ENCODE measurements around the gene MPP3.
"Not testable (repeated sequence)": the region's sequence is repeated elsewhere in the genome, so short reads cannot be mapped to it uniquely, and the experiment has no call there.

MPP3 gene

GRCh38 chr17:43873815-43874214 lies 40.9 kb upstream of the MPP3 start:
- Histone ChIP-seq H2BK15ac (ENCODE audit: low read length) (no peak overlapping the region), H3K18ac (ENCODE audit: low read length) (no peak overlapping the region), H2AK5ac (ENCODE audit: low read depth, low read length) (no peak overlapping the region), H3K9ac (ENCODE audit: low read depth, low read length, poor library complexity) (no peak overlapping the region), H3K4me3 (ENCODE audit: low read length in 2 of 2) (no peak overlapping the region), H2BK5ac (ENCODE audit: low read length) (no peak overlapping the region), H3K79me1 (ENCODE audit: low read depth, low read length) (no peaks in the 10 kb centered on the region), H4K8ac (ENCODE audit: low read depth, low read length) (no peak overlapping the region), H4K91ac (ENCODE audit: low read depth, low read length, poor library complexity) (no peak overlapping the region), H3K36me3 (replicated peaks in 1 of 2; ENCODE audit: control insufficient read depth in 2 of 2, insufficient read depth in 2 of 2, low read length in 2 of 2) (peaks cover 0 to 5% of the 10 kb centered on the region in 2 donors), H3K27ac (replicated peaks; ENCODE audit: low read length) (no peak overlapping the region), H2BK12ac (ENCODE audit: low read length) (no peak overlapping the region), H3K9me3 (replicated peaks in 1 of 2; ENCODE audit: control insufficient read depth in 2 of 2, insufficient read depth in 1 of 2, low read depth in 1 of 2, low read length in 2 of 2) (no peaks in the 10 kb centered on the region), H2BK120ac (ENCODE audit: low read depth, low read length) (no peak overlapping the region), H3K4me1 (ENCODE audit: control insufficient read depth in 2 of 2, insufficient read depth in 1 of 2, low read depth in 1 of 2, low read length in 2 of 2) (peaks cover 2 to 6% of the 10 kb centered on the region in 2 donors), H3K14ac (ENCODE audit: low read length) (no peak overlapping the region), H3K4me2 (ENCODE audit: insufficient read depth, low read length, poor library complexity, severe bottlenecking) (no peak overlapping the region), H3K4ac (ENCODE audit: low read length) (no peak overlapping the region), H3K23ac (ENCODE audit: low read depth, low read length, poor library complexity) (no peak overlapping the region), H3K27me3 (ENCODE audit: control insufficient read depth in 3 of 3, insufficient read depth in 3 of 3, low read depth in 1 of 3, low read length in 3 of 3) (peaks cover 0 to 3% (median 0%) of the 10 kb centered on the region in 3 experiments), H2AFZ (ENCODE audit: low read length) (no peak overlapping the region)
- no peak for DNase-seq (ENCODE audit: low spot score)
- WGBS, 2 donors (ENCODE audit: extremely low coverage in 2 of 2, insufficient read length in 2 of 2, insufficient replicate concordance in 1 of 2): no CpG with 5 or more reads among the region's 6 CpGs

DNA sequence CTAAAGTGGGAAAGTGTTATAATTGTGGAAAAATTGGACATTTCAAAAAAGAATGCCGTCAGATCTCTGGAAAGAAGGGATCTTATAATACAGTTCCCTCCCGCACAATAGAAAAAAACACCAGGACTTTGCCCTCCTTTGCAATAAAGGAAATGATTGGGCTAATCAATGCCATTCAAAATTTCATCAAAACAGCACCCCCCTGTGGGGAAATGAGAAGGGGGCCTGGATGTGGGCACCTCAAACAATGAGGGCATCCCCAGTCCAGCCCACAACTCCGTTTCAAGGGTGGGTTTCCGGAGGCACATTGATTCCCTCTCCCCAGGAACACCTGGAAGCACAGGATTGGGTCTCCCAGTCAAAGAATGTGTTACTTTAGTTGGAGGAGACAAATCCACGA lies 40.1 kb upstream of the MPP3 start:
- no CpG with 5 or more reads among the region's 5 CpGs for WGBS, 2 donors (ENCODE audit: extremely low coverage in 2 of 2, insufficient read length in 2 of 2, insufficient replicate concordance in 1 of 2)
- Histone ChIP-seq H2BK15ac (ENCODE audit: low read length) (no peak overlapping the region), H2AK5ac (ENCODE audit: low read depth, low read length) (no peak overlapping the region), H3K79me1 (ENCODE audit: low read depth, low read length) (no peaks in the 10 kb centered on the region), H3K4ac (ENCODE audit: low read length) (no peak overlapping the region), H3K9ac (ENCODE audit: low read depth, low read length, poor library complexity) (no peak overlapping the region), H3K27ac (replicated peaks; ENCODE audit: low read length) (no peak overlapping the region), H4K91ac (ENCODE audit: low read depth, low read length, poor library complexity) (no peak overlapping the region), H3K18ac (ENCODE audit: low read length) (no peak overlapping the region), H2BK12ac (ENCODE audit: low read length) (no peak overlapping the region), H4K8ac (ENCODE audit: low read depth, low read length) (no peak overlapping the region), H3K23ac (ENCODE audit: low read depth, low read length, poor library complexity) (no peak overlapping the region), H3K4me3 (ENCODE audit: low read length in 2 of 2) (no peak overlapping the region), H3K9me3 (replicated peaks in 1 of 2; ENCODE audit: control insufficient read depth in 2 of 2, insufficient read depth in 1 of 2, low read depth in 1 of 2, low read length in 2 of 2) (peaks cover 2% of the 10 kb centered on the region in 2 donors), H2AFZ (ENCODE audit: low read length) (no peak overlapping the region), H3K4me2 (ENCODE audit: insufficient read depth, low read length, poor library complexity, severe bottlenecking) (no peak overlapping the region), H3K36me3 (replicated peaks in 1 of 2; ENCODE audit: control insufficient read depth in 2 of 2, insufficient read depth in 2 of 2, low read length in 2 of 2) (peaks cover 0 to 3% of the 10 kb centered on the region in 2 donors), H3K14ac (ENCODE audit: low read length) (no peak overlapping the region), H2BK120ac (ENCODE audit: low read depth, low read length) (no peak overlapping the region), H3K27me3 (ENCODE audit: control insufficient read depth in 3 of 3, insufficient read depth in 3 of 3, low read depth in 1 of 3, low read length in 3 of 3) (peaks cover 0 to 3% (median 0%) of the 10 kb centered on the region in 3 experiments), H3K4me1 (ENCODE audit: control insufficient read depth in 2 of 2, insufficient read depth in 1 of 2, low read depth in 1 of 2, low read length in 2 of 2) (peaks cover 0 to 4% of the 10 kb centered on the region in 2 donors), H2BK5ac (ENCODE audit: low read length) (no peak overlapping the region)
- DNase-seq (ENCODE audit: low spot score): no peak

GRCh38 chr17:43871946-43872690 lies 39.2 kb upstream of the MPP3 start:
- H3K9ac ChIP-seq (ENCODE audit: low read depth, low read length, poor library complexity): no peak overlapping the region
- H3K4ac ChIP-seq (ENCODE audit: low read length): no peak overlapping the region
- DNase-seq (ENCODE audit: low spot score): no peak
- no peak overlapping the region for H3K27ac ChIP-seq (replicated peaks; ENCODE audit: low read length)
- H3K27me3 ChIP-seq (ENCODE audit: control insufficient read depth in 3 of 3, insufficient read depth in 3 of 3, low read depth in 1 of 3, low read length in 3 of 3): peaks cover 0 to 3% (median 0%) of the 10 kb centered on the region in 3 experiments
- H2BK15ac ChIP-seq (ENCODE audit: low read length): no peak overlapping the region
- H3K14ac ChIP-seq (ENCODE audit: low read length): no peak overlapping the region
- peak overlapping the region; percentile 25 for H2AFZ ChIP-seq (ENCODE audit: low read length)
- WGBS, 2 donors (ENCODE audit: extremely low coverage in 2 of 2, insufficient read length in 2 of 2, insufficient replicate concordance in 1 of 2): no CpG with 5 or more reads among the region's 14 CpGs
- H3K4me2 ChIP-seq (ENCODE audit: insufficient read depth, low read length, poor library complexity, severe bottlenecking): no peak overlapping the region
- H2BK12ac ChIP-seq (ENCODE audit: low read length): no peak overlapping the region
- H3K4me1 ChIP-seq (ENCODE audit: control insufficient read depth in 2 of 2, insufficient read depth in 1 of 2, low read depth in 1 of 2, low read length in 2 of 2): peaks cover 0 to 4% of the 10 kb centered on the region in 2 donors
- H3K23ac ChIP-seq (ENCODE audit: low read depth, low read length, poor library complexity): no peak overlapping the region
- peaks cover 0 to 3% of the 10 kb centered on the region in 2 donors for H3K36me3 ChIP-seq (replicated peaks in 1 of 2; ENCODE audit: control insufficient read depth in 2 of 2, insufficient read depth in 2 of 2, low read length in 2 of 2)
- no peak overlapping the region for H3K18ac ChIP-seq (ENCODE audit: low read length)
- H3K9me3 ChIP-seq (replicated peaks in 1 of 2; ENCODE audit: control insufficient read depth in 2 of 2, insufficient read depth in 1 of 2, low read depth in 1 of 2, low read length in 2 of 2): peaks cover 2% of the 10 kb centered on the region in 2 donors
- no peaks in the 10 kb centered on the region for H3K79me1 ChIP-seq (ENCODE audit: low read depth, low read length)
- H3K4me3 ChIP-seq (ENCODE audit: low read length in 2 of 2): no peak overlapping the region
- no peak overlapping the region for H4K8ac ChIP-seq (ENCODE audit: low read depth, low read length)
- H2BK5ac ChIP-seq (ENCODE audit: low read length): no peak overlapping the region
- no peak overlapping the region for H4K91ac ChIP-seq (ENCODE audit: low read depth, low read length, poor library complexity)
- no peak overlapping the region for H2AK5ac ChIP-seq (ENCODE audit: low read depth, low read length)
- H2BK120ac ChIP-seq (ENCODE audit: low read depth, low read length): no peak overlapping the region

DNA sequence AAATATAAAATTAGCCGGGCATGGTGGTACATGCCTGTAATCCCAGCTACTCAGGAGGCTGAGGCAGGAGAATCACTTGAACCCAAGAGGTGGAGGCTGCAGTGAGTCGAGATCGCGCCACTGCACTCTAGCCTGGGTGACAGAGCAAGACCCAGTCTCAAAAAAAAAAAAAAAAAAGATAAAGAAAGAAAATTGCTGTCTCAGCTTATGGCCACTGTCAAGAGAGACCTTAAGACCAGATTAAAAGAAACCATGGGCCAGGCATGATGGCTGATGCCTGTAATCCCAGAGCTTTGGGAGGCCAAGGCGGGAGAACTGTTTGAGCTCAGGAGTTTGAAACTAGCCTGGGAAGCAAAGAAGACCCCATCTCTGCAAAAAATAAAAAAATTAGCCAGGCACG lies 36.1 kb upstream of the MPP3 start:
- H2BK120ac ChIP-seq (ENCODE audit: low read depth, low read length); H2AFZ ChIP-seq (ENCODE audit: low read length); H2BK5ac ChIP-seq (ENCODE audit: low read length); H3K27ac ChIP-seq (replicated peaks; ENCODE audit: low read length); H3K18ac ChIP-seq (ENCODE audit: low read length); H3K9me3 ChIP-seq (replicated peaks in 1 of 2; ENCODE audit: control insufficient read depth in 2 of 2, insufficient read depth in 1 of 2, low read depth in 1 of 2, low read length in 2 of 2); H3K14ac ChIP-seq (ENCODE audit: low read length); H3K23ac ChIP-seq (ENCODE audit: low read depth, low read length, poor library complexity); H4K8ac ChIP-seq (ENCODE audit: low read depth, low read length); H3K4me3 ChIP-seq (ENCODE audit: low read length in 2 of 2); H3K4me2 ChIP-seq (ENCODE audit: insufficient read depth, low read length, poor library complexity, severe bottlenecking); DNase-seq (ENCODE audit: low spot score); H3K9ac ChIP-seq (ENCODE audit: low read depth, low read length, poor library complexity); H3K4ac ChIP-seq (ENCODE audit: low read length); H3K27me3 ChIP-seq (ENCODE audit: control insufficient read depth in 3 of 3, insufficient read depth in 3 of 3, low read depth in 1 of 3, low read length in 3 of 3); H3K36me3 ChIP-seq (replicated peaks in 1 of 2; ENCODE audit: control insufficient read depth in 2 of 2, insufficient read depth in 2 of 2, low read length in 2 of 2); H2BK12ac ChIP-seq (ENCODE audit: low read length); H2BK15ac ChIP-seq (ENCODE audit: low read length); H4K91ac ChIP-seq (ENCODE audit: low read depth, low read length, poor library complexity); H2AK5ac ChIP-seq (ENCODE audit: low read depth, low read length); H3K79me1 ChIP-seq (ENCODE audit: low read depth, low read length): not testable (repeated sequence)
- H3K4me1 ChIP-seq (ENCODE audit: control insufficient read depth in 2 of 2, insufficient read depth in 1 of 2, low read depth in 1 of 2, low read length in 2 of 2): peaks cover 0 to 12% of the 10 kb centered on the region in 2 donors
- WGBS, 2 donors (ENCODE audit: extremely low coverage in 2 of 2, insufficient read length in 2 of 2, insufficient replicate concordance in 1 of 2): no CpG with 5 or more reads among the region's 6 CpGs
